Measurements from ENCODE around the gene HES5. TPM values are rescaled to one million over a fixed set of nuclear protein-coding genes. Genes with fewer than 3 reads are reported as not detected.

Gene HES5
- total and polyA plus RNA-seq, 2 of the 4 experiments (the other 2 are of a cell fraction): not detected

DNA sequence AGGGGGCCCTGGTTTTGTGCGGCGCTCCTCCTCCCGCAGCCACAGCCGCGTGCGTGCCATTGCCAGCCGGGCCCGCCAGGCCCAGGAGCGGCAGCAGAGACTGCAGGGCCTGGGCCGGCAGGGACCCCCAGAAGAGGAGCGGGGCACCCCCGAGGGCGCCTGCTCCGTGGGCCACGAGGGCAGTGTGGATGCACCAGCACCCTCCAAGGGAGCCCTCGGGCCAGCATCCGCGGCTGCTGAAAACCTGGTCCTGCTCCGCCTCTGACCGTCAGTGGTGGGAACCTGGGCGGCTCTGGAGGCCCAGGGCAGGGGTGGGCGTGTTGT is 25.2 kb downstream of the HES5 start:
- H4K20me1 ChIP-seq (ENCODE audit: insufficient read depth, low read length): peaks cover 3% of the 10 kb centered on the region; the same call in 1 of the 2 replicates
- no peak overlapping the region for H4K5ac ChIP-seq (ENCODE audit: low read depth, low read length)
- DNase-seq: no peak
- no peaks in the 10 kb centered on the region for H3K9me1 ChIP-seq (ENCODE audit: insufficient read depth, low read length)
- dilution Hi-C loops (cut with HindIII; ENCODE audit: low sequenced_read_pairs, unreplicated experiment): no loop called here
- H3K56ac ChIP-seq (ENCODE audit: extremely low read depth, insufficient read depth, low read length): no peak overlapping the region
- H3K27ac ChIP-seq (ENCODE audit: insufficient read depth, low read length): no peak overlapping the region
- H3K23ac ChIP-seq (ENCODE audit: low read depth, low read length): no peak overlapping the region
- H3K4me2 ChIP-seq (ENCODE audit: low read depth, low read length): no peak overlapping the region
- peak; percentile 12 for ATAC-seq (ENCODE audit: low read depth)
- H3K9ac ChIP-seq (ENCODE audit: low read depth, low read length): no peak overlapping the region
- H3K79me1 ChIP-seq (ENCODE audit: low read depth in 1 of 2, low read length in 2 of 2): no peaks in the 10 kb centered on the region
- H2AFZ ChIP-seq (replicated peaks; ENCODE audit: low read length, poor library complexity): no peak overlapping the region
- H2AK9ac ChIP-seq (replicated peaks; ENCODE audit: low read depth, low read length, poor library complexity): no peak overlapping the region
- no peak overlapping the region for H4K91ac ChIP-seq (ENCODE audit: insufficient read depth, low read depth, low read length)
- H2BK20ac ChIP-seq (ENCODE audit: low read depth, low read length): no peak overlapping the region
- no peak overlapping the region for H2BK15ac ChIP-seq (ENCODE audit: low read depth, low read length)
- peaks cover 12% of the 10 kb centered on the region; the same call in 1 of the 2 replicates for H3K27me3 ChIP-seq (ENCODE audit: control insufficient read depth, insufficient read depth, low read length)
- no peak overlapping the region for H3K18ac ChIP-seq (ENCODE audit: low read depth, low read length)
- no peak overlapping the region for H2BK120ac ChIP-seq (ENCODE audit: low read depth, low read length)
- no peak overlapping the region for H2AK5ac ChIP-seq (ENCODE audit: low read depth, low read length)
- H3K4ac ChIP-seq (ENCODE audit: low read depth, low read length): no peak overlapping the region
- intact Hi-C loops (cut with micrococcal nuclease): no loop called here
- in situ Hi-C loops (cut with MboI; ENCODE audit: low sequenced_read_pairs): no loop called here
- no peaks in the 10 kb centered on the region for H3K9me3 ChIP-seq (ENCODE audit: control insufficient read depth, insufficient read depth, low read length)
- no peak for TF ChIP-seq MAFK (IDR thresholded peaks at IDR 0.05; ENCODE audit: low read depth, low read length)
- no peak overlapping the region for H3K14ac ChIP-seq (replicated peaks; ENCODE audit: low read depth, low read length)
- no peak overlapping the region for H2BK5ac ChIP-seq (ENCODE audit: low read depth, low read length, poor library complexity, severe bottlenecking)
- H3K36me3 ChIP-seq (ENCODE audit: control insufficient read depth, insufficient read depth, low read length): peaks cover 14% of the 10 kb centered on the region
- H4K8ac ChIP-seq (ENCODE audit: low read depth in 2 of 2, low read length in 2 of 2): no peak overlapping the region
- peaks cover 2% of the 10 kb centered on the region; the same call in 1 of the 2 replicates for H3K4me1 ChIP-seq (ENCODE audit: control insufficient read depth, insufficient read depth, low read length)
- ChIA-PET CTCF (no interaction called here), POLR2A (ENCODE audit: unreplicated experiment) (no interaction called here)
- 25% methylated on average over 18 of the region's 22 CpGs; no CpG with 5 or more reads in 1 of the 2 experiments for WGBS, 2 experiments (ENCODE audit: extremely low coverage in 2 of 2, insufficient read length in 1 of 2)
- no peak overlapping the region for H3K4me3 ChIP-seq (ENCODE audit: insufficient read depth, low read depth, low read length)
- BruUV-seq (replicated peaks): no TSS peak
